ENCODE measurements around the gene SRGAP1.

The SRGAP1 gene

GRCh38 chr12:63907561-63907960 lies 63.1 kb downstream of the SRGAP1 start:
- no peak for DNase-seq (ENCODE audit: low read depth)

DNA sequence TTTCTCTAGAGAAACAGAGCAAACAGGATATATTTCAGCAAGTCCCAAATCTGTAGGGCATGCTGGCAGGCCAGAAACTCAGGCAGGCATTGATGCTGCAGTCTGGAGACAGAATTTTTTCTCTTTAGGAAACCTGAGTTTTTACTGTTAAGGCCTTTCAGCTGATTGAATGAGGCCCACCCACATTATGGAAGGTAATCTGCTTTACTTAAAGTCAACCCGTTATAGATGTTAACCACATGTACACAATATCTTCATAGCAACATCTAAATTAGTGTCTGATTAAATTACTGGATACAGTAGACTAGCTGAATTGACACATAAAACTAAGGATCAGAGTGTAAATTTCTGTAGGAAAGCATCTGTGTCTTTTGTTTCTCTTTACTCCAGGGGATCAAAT lies 65.2 kb downstream of the SRGAP1 start:
- DNase-seq (ENCODE audit: low read depth): no peak

GRCh38 chr12:63911341-63911740 lies 66.8 kb downstream of the SRGAP1 start:
- DNase-seq (ENCODE audit: low read depth): no peak

DNA sequence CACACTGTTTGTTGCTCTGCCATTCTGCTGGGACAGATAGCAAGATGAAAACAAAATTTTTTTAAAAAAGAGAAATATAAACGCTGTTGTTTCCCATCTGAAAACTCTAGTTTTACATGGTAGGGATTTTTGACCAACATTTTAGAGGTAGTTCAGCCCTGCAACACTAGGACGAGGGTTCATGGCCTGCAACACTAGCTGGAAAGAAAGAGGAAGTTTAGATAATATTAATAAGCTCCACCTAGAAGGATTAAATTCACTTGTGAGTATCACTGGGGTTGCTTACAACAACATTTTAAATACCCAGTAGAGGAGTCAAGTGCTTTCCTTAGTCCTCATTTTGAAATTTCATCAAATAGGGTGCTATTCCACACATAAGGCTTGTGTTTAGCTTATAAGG lies 68.2 kb downstream of the SRGAP1 start:
- DNase-seq (ENCODE audit: low read depth): no peak

DNA sequence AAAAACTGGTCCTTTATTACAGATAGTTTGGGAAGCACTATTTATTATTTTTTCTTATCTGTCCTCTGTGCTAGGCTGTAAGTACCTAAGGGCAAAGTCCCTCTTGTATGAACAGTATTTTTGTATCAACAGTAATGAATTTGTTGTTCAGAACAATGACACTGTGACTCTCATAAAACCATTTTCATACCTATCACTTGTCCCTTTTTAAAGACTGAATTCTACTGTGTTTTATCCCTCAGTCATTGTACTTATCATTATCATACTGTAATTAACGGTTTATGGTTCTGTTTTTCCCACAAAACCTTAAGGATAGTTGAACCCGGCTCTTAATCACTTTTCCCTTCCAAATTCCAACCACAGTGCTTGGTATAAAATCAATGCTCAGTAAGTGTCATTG lies 69.4 kb downstream of the SRGAP1 start:
- DNase-seq (ENCODE audit: low read depth): no peak

GRCh38 chr12:63915105-63915800 lies 70.8 kb downstream of the SRGAP1 start:
- DNase-seq (ENCODE audit: low read depth): no peak

- no peak for DNase-seq (ENCODE audit: low read depth)
Measured at GRCh38 chr12:63916561-63917476, 72.3 kb downstream of the SRGAP1 start.

- DNase-seq (ENCODE audit: low read depth): no peak
Measured at GRCh38 chr12:63917477-63917862, 73.0 kb downstream of the SRGAP1 start.

- no peak for DNase-seq (ENCODE audit: low read depth)
Measured at GRCh38 chr12:63917864-63918799, 73.6 kb downstream of the SRGAP1 start.

GRCh38 chr12:63918800-63919300 lies 74.3 kb downstream of the SRGAP1 start:
- no peak for DNase-seq (ENCODE audit: low read depth)

- no peak for DNase-seq (ENCODE audit: low read depth)
Measured at GRCh38 chr12:63919756-63920155, 75.3 kb downstream of the SRGAP1 start.

DNA sequence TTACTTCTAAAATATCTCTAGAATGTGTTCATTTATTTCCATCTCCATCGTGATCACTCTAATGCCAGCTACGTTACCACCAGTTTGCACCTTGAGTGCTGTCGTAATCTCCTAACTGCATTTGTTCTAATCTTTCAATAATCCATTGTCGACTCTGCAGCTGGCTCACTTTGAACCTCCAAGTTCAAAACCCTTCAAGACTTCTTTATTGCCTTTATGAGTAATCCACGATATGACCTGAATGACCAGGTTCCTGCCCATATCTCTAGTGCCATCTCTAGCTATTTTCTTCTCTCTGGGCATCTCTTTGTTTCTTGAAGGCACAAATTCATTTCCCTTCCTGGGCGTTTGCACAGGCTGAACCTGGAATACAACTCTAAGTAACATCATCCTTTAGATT lies 76.7 kb downstream of the SRGAP1 start:
- DNase-seq (ENCODE audit: low read depth): no peak

DNA sequence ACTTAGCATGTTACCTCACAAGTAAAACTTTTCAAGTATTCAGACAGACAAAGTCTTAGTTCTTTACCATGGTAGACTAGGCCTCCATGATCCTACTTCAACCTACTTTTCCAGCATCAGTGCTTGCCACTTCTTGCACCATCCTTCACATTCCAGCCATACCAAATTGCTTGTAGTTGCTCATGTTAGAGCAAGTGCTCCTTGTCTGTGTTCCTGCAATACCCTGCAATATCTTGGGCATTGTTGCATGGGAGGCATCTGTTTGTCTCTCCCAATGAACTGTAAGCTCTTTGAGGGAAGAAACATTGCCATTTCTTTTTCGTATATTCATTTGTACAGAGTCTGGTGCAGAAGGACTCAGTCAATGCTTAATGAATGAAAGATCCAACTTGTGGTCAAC lies 78.0 kb downstream of the SRGAP1 start:
- DNase-seq (ENCODE audit: low read depth): no peak

GRCh38 chr12:63924781-63925180 lies 80.3 kb downstream of the SRGAP1 start:
- DNase-seq (ENCODE audit: low read depth): no peak

DNA sequence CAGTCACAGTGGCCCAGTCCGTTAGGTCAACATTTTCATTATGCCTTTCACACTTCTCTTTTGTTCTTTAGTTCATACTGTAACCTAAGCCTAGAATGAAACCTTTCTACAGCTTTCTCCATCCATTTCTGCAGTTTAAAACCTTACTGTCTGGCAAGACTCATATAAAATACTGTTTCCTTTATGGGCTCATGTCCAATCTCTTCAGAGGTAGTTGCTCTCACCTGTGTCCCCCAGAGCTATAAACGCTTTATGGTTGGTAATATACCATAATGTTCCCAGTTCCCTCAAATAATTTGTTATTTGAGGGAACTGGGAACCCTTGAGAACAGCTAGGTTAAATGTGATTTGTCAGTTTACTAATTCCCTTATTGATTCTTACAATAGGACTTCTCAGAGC lies 83.0 kb downstream of the SRGAP1 start:
- DNase-seq (ENCODE audit: low read depth): no peak

DNA sequence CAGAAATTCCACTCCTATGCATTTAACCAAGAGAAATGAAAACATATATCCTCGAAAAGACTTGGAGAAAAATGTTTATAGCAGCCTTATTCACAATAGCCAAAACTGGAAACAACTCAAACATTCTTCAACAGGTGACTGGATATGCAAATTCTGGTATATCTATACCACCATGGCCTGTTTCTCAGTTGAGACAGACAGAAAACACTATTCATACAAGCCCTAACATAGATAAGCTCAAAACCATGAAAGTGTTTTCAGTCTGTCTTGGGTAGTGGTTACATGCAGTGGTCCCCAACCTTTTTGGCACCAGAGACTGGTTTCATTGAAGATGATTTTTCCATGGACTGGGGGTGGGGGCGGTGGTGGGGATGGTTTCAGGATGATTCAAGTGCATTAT lies 83.8 kb downstream of the SRGAP1 start:
- DNase-seq (ENCODE audit: low read depth): no peak

GRCh38 chr12:63929426-63929825 lies 84.9 kb downstream of the SRGAP1 start:
- DNase-seq (ENCODE audit: low read depth): no peak

GRCh38 chr12:63930971-63931370 lies 86.5 kb downstream of the SRGAP1 start:
- DNase-seq (ENCODE audit: low read depth): no peak

DNA sequence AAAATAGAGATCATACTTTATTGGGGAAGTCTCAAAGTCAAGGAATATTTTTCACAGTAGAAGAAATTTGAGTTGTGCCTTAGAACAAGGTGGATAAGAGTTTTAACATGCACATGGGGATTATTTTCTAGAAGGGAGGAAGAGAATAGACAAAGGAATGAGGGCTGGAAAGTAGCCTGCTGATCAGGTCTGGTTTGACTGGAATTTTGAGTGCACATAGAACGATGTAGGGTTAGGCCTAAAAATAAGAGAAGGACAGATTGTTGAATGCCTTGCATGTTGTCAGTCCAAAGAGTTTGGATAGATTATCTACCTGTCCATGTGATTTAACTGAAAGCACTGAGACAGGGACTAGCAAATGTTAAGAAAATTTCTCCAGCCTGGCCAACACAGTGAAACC lies 87.2 kb downstream of the SRGAP1 start:
- DNase-seq (ENCODE audit: low read depth): no peak

- no peak for DNase-seq (ENCODE audit: low read depth)
Measured at GRCh38 chr12:63934936-63935335, 90.4 kb downstream of the SRGAP1 start.

GRCh38 chr12:63935361-63935760 lies 90.9 kb downstream of the SRGAP1 start:
- DNase-seq (ENCODE audit: low read depth): no peak

Data from stimulated activated CD8-positive, alpha-beta memory T cell treated with anti-CD3 and anti-CD28 coated beads, Interleukin-15, amount 100 ng/mL, for 24 hours (primary cell).